ENCODE results near the gene PECR. TPM values are rescaled to one million over a fixed set of nuclear protein-coding genes. Genes with fewer than 3 reads are reported as not detected.

Gene PECR
- total and polyA plus RNA-seq, 2 of the 4 experiments (the other 2 are of a cell fraction): 11.4 to 17.7 TPM

- no peak overlapping the region for H2BK20ac ChIP-seq (ENCODE audit: low read depth, low read length)
- no peaks in the 10 kb centered on the region for H3K9me3 ChIP-seq (ENCODE audit: control insufficient read depth, insufficient read depth, low read length)
- H3K4me3 ChIP-seq (ENCODE audit: insufficient read depth, low read depth, low read length): no peak overlapping the region
- H4K20me1 ChIP-seq (ENCODE audit: insufficient read depth, low read length): no peaks in the 10 kb centered on the region
- no peak overlapping the region for H3K18ac ChIP-seq (ENCODE audit: low read depth, low read length)
- H2AK5ac ChIP-seq (ENCODE audit: low read depth, low read length): no peak overlapping the region
- no peak overlapping the region for H3K4me2 ChIP-seq (ENCODE audit: low read depth, low read length)
- no peak for TF ChIP-seq RCOR1 (IDR thresholded peaks at IDR 0.05; ENCODE audit: insufficient replicate concordance, low read length)
- no peak for TF ChIP-seq CHD1 (IDR thresholded peaks at IDR 0.05; ENCODE audit: low read depth, low read length)
- no peak for TF ChIP-seq BHLHE40 (IDR thresholded peaks at IDR 0.05; ENCODE audit: low read depth, low read length)
- no peak for TF ChIP-seq USF2 (IDR thresholded peaks at IDR 0.05; ENCODE audit: low read depth, low read length)
- no peak for TF ChIP-seq CTCF (conservative IDR thresholded peaks at IDR 0.05; ENCODE audit: low read depth, low read length)
- no peak for TF ChIP-seq FOS (IDR thresholded peaks at IDR 0.05; ENCODE audit: low read depth, low read length)
- DNase-seq: no peak
- no peak overlapping the region for H3K56ac ChIP-seq (ENCODE audit: extremely low read depth, insufficient read depth, low read length)
- intact Hi-C loops (cut with micrococcal nuclease): no loop called here
- H3K27ac ChIP-seq (ENCODE audit: insufficient read depth, low read length): no peak overlapping the region
- no peaks in the 10 kb centered on the region for H3K36me3 ChIP-seq (ENCODE audit: control insufficient read depth, insufficient read depth, low read length)
- no peak overlapping the region for H4K91ac ChIP-seq (ENCODE audit: insufficient read depth, low read depth, low read length)
- no peak overlapping the region for H2BK15ac ChIP-seq (ENCODE audit: low read depth, low read length)
- H3K4me1 ChIP-seq (ENCODE audit: control insufficient read depth, insufficient read depth, low read length): peaks cover 2% of the 10 kb centered on the region; the same call in 1 of the 2 replicates
- ChIA-PET CTCF (no interaction called here), POLR2A (ENCODE audit: unreplicated experiment) (no interaction called here)
- dilution Hi-C loops (cut with HindIII; ENCODE audit: low sequenced_read_pairs, unreplicated experiment): no loop called here
- H3K9ac ChIP-seq (ENCODE audit: low read depth, low read length): no peak overlapping the region
- H4K5ac ChIP-seq (ENCODE audit: low read depth, low read length): no peak overlapping the region
- H3K23ac ChIP-seq (ENCODE audit: low read depth, low read length): no peak overlapping the region
- H3K4ac ChIP-seq (ENCODE audit: low read depth, low read length): no peak overlapping the region
- H2BK120ac ChIP-seq (ENCODE audit: low read depth, low read length): no peak overlapping the region
- H3K14ac ChIP-seq (replicated peaks; ENCODE audit: low read depth, low read length): no peak overlapping the region
- H2AFZ ChIP-seq (replicated peaks; ENCODE audit: low read length, poor library complexity): no peak overlapping the region
- no peak overlapping the region for H2AK9ac ChIP-seq (replicated peaks; ENCODE audit: low read depth, low read length, poor library complexity)
- no peak overlapping the region for H2BK5ac ChIP-seq (ENCODE audit: low read depth, low read length, poor library complexity, severe bottlenecking)
- BruUV-seq (replicated peaks): no TSS peak
- in situ Hi-C loops (cut with MboI; ENCODE audit: low sequenced_read_pairs): no loop called here
- no peak for ATAC-seq (ENCODE audit: low read depth)
- no CpG with 5 or more reads among the region's 1 CpG for WGBS, 2 experiments (ENCODE audit: extremely low coverage in 2 of 2, insufficient read length in 1 of 2)
- H3K79me1 ChIP-seq (ENCODE audit: low read depth in 1 of 2, low read length in 2 of 2): no peaks in the 10 kb centered on the region
- H3K9me1 ChIP-seq (ENCODE audit: insufficient read depth, low read length): no peaks in the 10 kb centered on the region
- no peaks in the 10 kb centered on the region for H3K27me3 ChIP-seq (ENCODE audit: control insufficient read depth, insufficient read depth, low read length)
- no peak overlapping the region for H4K8ac ChIP-seq (ENCODE audit: low read depth in 2 of 2, low read length in 2 of 2)
These were observed 65.0 kb downstream of the PECR start for GRCh38 chr2:216016581-216016980.

All from IMR-90 (cell line).